GM21529 (cell line): ENCODE results near the gene G6PC2.
A peak's percentile ranks its signal among the peaks of the same experiment; 100 is the strongest.

Experiments used
- ATAC-seq: cut with Tn5 transposase; IDR thresholded peaks from one replicate; pipeline ENCODE4 v1.9.1; 2021; ENCODE audit not compliant: unreplicated experiment

Gene G6PC2

GRCh38 chr2:168944065-168944464 lies 43.0 kb downstream of the G6PC2 start:
- ATAC-seq, result no peak

- no peak for ATAC-seq
Measured at GRCh38 chr2:168945508-168945907, 44.4 kb downstream of the G6PC2 start.

- peak; percentile 69 for ATAC-seq
Measured at GRCh38 chr2:168948621-168949212, 47.6 kb downstream of the G6PC2 start.

- no peak for ATAC-seq
Measured at GRCh38 chr2:168949324-168949723, 48.2 kb downstream of the G6PC2 start.

GRCh38 chr2:168951871-168952270 lies 50.8 kb downstream of the G6PC2 start:
- no peak for ATAC-seq

- ATAC-seq, result no peak
Measured at GRCh38 chr2:168952424-168952823, 51.3 kb downstream of the G6PC2 start.

- no peak for ATAC-seq
Measured at GRCh38 chr2:168954256-168954655, 53.2 kb downstream of the G6PC2 start.

- no peak for ATAC-seq
Measured at GRCh38 chr2:168955321-168955720, 54.2 kb downstream of the G6PC2 start.

GRCh38 chr2:168956392-168956791 lies 55.3 kb downstream of the G6PC2 start:
- ATAC-seq, result no peak
